ENCODE results near the gene PIH1D1. TPM values are rescaled to one million over a fixed set of nuclear protein-coding genes. Genes with fewer than 3 reads are reported as not detected.

PIH1D1 gene
- total and polyA plus RNA-seq, 2 of the 13 experiments (the other 11 are each of a cell fraction or from before 2014, with no cell fraction given), result 110 to 137 TPM

- BruUV-seq (replicated peaks), result no TSS peak
- no peak overlapping the region for H3K4me3 ChIP-seq (replicated peaks in 1 of 3; ENCODE audit: insufficient read depth in 1 of 3, low read depth in 2 of 3, low read length in 3 of 3)
- H3K9me3 ChIP-seq (ENCODE audit: low read length), result no peaks in the 10 kb centered on the region
- no peak overlapping the region for H3K27ac ChIP-seq (ENCODE audit: extremely low read length, insufficient read depth, low read length)
- no peak for DNase-seq (ENCODE audit: low spot score)
- CTCF ChIA-PET (ENCODE audit: low intra/inter-chr PET ratio, low total read pairs), result interaction anchor here (1.9 kb wide), 1 partner anchor 39 kb away, joined by 16 read pairs; no protein-coding TSS in a partner anchor
- WGBS (ENCODE audit: low lambda C conversion rate), result 47% methylated on average over 18 of the region's 29 CpGs
- H3K36me3 ChIP-seq (replicated peaks in 1 of 2; ENCODE audit: control insufficient read depth in 1 of 2, insufficient read depth in 2 of 2, low read length in 2 of 2), result no peaks in the 10 kb centered on the region
- H3K27me3 ChIP-seq (ENCODE audit: control insufficient read depth in 1 of 2, insufficient read depth in 2 of 2, low read length in 2 of 2), result peaks cover 6 to 86% of the 10 kb centered on the region in 2 experiments; a peak in 4 of 5 replicates
- POLR2A ChIA-PET, result no interaction called here
- H4K20me1 ChIP-seq (ENCODE audit: insufficient read depth, low read length), result no peaks in the 10 kb centered on the region
- TF ChIP-seq ZXDC (CRISPR knock-in tag; IDR thresholded peaks at IDR 0.05) (no peak), ZFP90 (CRISPR knock-in tag; IDR thresholded peaks at IDR 0.05; ENCODE audit: borderline replicate concordance) (no peak), RARG (CRISPR knock-in tag; IDR thresholded peaks at IDR 0.05; ENCODE audit: low read depth) (no peak), TBX2 (CRISPR knock-in tag; IDR thresholded peaks at IDR 0.05; ENCODE audit: borderline replicate concordance) (no peak), ZNF343 (CRISPR knock-in tag; IDR thresholded peaks at IDR 0.05) (no peak), ZNF629 (CRISPR knock-in tag; conservative IDR thresholded peaks at IDR 0.05) (no peak), ZFP82 (CRISPR knock-in tag; IDR thresholded peaks at IDR 0.05; ENCODE audit: borderline replicate concordance) (no peak), IRF1 (CRISPR knock-in tag; IDR thresholded peaks at IDR 0.05; ENCODE audit: low read depth) (no peak), ZFP36L1 (CRISPR knock-in tag; IDR thresholded peaks at IDR 0.05) (no peak), HOXA9 (CRISPR knock-in tag; IDR thresholded peaks at IDR 0.05; ENCODE audit: borderline replicate concordance) (no peak), PRDM15 (CRISPR knock-in tag; IDR thresholded peaks at IDR 0.05) (no peak), ZNF501 (CRISPR knock-in tag; IDR thresholded peaks at IDR 0.05) (no peak), ARNT (IDR thresholded peaks at IDR 0.05) (no peak), NFIC (IDR thresholded peaks at IDR 0.05; ENCODE audit: low read length) (no peak)
- peaks cover 11% of the 10 kb centered on the region for H3K4me1 ChIP-seq (ENCODE audit: insufficient read depth, low read length)
- no peak overlapping the region for H3K4me2 ChIP-seq (ENCODE audit: low read depth, low read length)
- ATAC-seq, result no peak
- FAIRE-seq, result no peak
- intact Hi-C loops (cut with micrococcal nuclease; ENCODE audit: unreplicated experiment), result no loop called here
- H3K9ac ChIP-seq (ENCODE audit: insufficient read depth, low read depth, low read length), result no peak overlapping the region
- H3K79me2 ChIP-seq (ENCODE audit: insufficient read depth, low read length), result no peaks in the 10 kb centered on the region
- H2AFZ ChIP-seq (ENCODE audit: low read length), result no peak overlapping the region
- in situ Hi-C loops (cut with HindIII; ENCODE audit: extremely low pct_ligation_motif_present, low pct_unique_long_range_greater_than_20kb), result no loop called here
Measured at GRCh38 chr19:49431330-49431749, 20.3 kb downstream of the PIH1D1 start.
